ENCODE data around the gene PHC2. TPM values are rescaled to one million over a fixed set of nuclear protein-coding genes. Genes with fewer than 3 reads are reported as not detected.

PHC2 gene
- total RNA-seq, 6 experiments from 2014 or later, result 49.3 to 86.5 (median 66.8) TPM

DNA sequence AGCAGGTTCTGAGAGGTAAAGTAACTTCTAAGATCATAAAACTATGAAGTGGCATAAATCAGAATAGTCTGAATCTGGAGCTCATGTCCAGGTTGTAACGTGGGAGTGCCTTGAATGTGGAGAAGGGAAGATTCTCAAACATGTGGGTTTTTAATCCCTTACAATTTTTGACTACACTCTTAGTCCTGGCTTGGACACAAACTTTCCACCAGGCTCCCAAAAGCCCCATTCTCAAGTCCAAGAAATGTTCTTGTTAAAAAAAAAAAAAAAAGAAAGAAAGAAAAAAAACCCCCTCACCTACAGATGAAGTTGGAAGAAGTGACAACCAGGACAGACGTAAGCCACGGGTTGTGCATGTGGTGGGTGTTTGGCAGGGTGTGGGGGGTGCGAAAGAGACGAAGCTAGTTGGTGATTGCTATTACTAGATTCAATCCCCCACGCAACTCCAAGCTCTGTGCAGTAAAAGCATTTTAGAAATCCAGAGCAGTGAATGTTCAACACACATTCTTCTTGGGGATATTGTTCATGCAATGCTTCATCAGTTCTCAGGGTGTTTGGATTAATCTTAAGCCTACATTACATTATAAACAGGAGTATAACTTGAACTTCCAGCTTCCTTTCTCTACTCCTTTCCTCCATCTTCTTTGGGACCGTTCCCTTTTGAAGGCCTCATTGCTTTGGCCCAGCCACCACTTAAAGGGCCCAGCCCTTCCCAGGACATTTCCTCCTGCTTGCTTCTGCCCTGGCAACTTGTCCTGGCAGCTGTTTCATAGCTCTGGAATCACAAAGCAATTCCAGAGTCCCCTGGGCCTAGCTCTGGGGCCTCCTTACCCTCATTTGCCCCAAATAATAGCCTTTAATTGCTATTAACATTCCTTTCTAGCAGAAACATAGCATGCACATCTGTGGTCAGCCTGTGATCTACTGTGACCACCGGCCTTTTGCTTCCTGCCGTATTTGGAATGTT lies 41.8 kb downstream of the PHC2 start:
- Histone ChIP-seq H3K36me3 (no peaks in the 10 kb centered on the region), H3K27me3 (no peaks in the 10 kb centered on the region), H3K4me1 (peaks cover 0 to 2% (median 0%) of the 10 kb centered on the region in 4 donors), H3K9me3 (no peaks in the 10 kb centered on the region), H3K27ac (no peak overlapping the region), H3K4me3 (no peak overlapping the region)
- ATAC-seq (no peak), DNase-seq (no peak)
- intact Hi-C loops (cut with DNase I), result no loop called here
- WGBS (ENCODE audit: insufficient coverage, low coverage, low lambda C conversion rate, missing lambda C conversion rate), result 72% methylated on average over 8 of the region's 9 CpGs
- no peak for TF ChIP-seq POLR2A (IDR thresholded peaks at IDR 0.05)
- TF ChIP-seq, protein P1, sequence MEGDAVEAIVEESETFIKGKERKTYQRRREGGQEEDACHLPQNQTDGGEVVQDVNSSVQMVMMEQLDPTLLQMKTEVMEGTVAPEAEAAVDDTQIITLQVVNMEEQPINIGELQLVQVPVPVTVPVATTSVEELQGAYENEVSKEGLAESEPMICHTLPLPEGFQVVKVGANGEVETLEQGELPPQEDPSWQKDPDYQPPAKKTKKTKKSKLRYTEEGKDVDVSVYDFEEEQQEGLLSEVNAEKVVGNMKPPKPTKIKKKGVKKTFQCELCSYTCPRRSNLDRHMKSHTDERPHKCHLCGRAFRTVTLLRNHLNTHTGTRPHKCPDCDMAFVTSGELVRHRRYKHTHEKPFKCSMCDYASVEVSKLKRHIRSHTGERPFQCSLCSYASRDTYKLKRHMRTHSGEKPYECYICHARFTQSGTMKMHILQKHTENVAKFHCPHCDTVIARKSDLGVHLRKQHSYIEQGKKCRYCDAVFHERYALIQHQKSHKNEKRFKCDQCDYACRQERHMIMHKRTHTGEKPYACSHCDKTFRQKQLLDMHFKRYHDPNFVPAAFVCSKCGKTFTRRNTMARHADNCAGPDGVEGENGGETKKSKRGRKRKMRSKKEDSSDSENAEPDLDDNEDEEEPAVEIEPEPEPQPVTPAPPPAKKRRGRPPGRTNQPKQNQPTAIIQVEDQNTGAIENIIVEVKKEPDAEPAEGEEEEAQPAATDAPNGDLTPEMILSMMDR (IDR thresholded peaks at IDR 0.05), result no peak

DNA sequence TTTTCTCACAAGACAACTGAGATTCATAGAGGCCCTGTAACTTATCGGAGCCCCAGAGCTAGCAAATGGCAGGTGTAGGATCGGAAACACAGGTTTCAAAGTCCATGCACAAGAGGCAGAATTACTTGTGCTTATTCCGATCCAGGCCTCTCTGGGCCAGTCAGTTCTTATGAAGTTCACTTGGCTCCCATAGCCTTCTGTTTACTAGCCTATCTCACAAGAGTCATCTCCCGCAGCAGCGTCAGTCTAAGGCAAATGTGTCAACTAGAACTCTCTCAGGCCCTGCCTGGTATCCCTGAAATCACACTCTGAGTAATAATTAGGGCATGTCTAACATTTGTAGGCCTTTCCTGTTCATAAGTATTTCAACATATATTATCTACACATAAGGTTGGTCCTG lies 43.3 kb downstream of the PHC2 start:
- no peak overlapping the region for H3K4me3 ChIP-seq
- DNase-seq (no peak), ATAC-seq (no peak)
- no peaks in the 10 kb centered on the region for H3K27me3 ChIP-seq
- TF ChIP-seq, protein P1 (IDR thresholded peaks at IDR 0.05), result no peak
- TF ChIP-seq POLR2A (IDR thresholded peaks at IDR 0.05), result no peak
- peaks cover 0 to 2% (median 0%) of the 10 kb centered on the region in 4 donors for H3K4me1 ChIP-seq
- H3K9me3 ChIP-seq, result no peaks in the 10 kb centered on the region
- WGBS (ENCODE audit: insufficient coverage, low coverage, low lambda C conversion rate, missing lambda C conversion rate), result 73% methylated on average over 4 of the region's 5 CpGs
- no peak overlapping the region for H3K27ac ChIP-seq
- intact Hi-C loops (cut with DNase I), result no loop called here
- H3K36me3 ChIP-seq, result no peaks in the 10 kb centered on the region

DNA sequence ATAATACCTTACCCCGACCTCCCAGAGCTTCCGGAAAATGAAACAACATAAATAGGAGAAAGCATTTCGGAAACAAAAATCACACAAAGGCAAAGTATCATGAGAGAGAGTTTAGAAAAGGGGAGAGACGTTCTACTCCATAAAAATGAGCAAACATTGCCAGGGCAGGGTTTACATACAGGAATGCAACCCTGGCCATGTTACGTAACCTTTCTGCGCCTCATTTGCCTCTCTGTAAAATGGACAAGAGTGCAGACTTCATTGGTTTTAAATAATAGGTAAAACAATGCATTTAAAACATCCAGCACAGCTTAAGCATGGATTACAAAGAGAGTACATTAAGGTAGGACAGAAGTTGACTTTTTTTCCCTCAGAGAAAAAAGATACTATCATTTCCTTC lies 45.6 kb downstream of the PHC2 start:
- ATAC-seq (no peak), DNase-seq (no peak)
- Histone ChIP-seq H3K36me3 (no peaks in the 10 kb centered on the region), H3K27ac (no peak overlapping the region), H3K9me3 (no peaks in the 10 kb centered on the region), H3K27me3 (no peaks in the 10 kb centered on the region), H3K4me1 (peaks cover 0 to 3% (median 1%) of the 10 kb centered on the region in 4 donors), H3K4me3 (no peak overlapping the region)
- intact Hi-C loops (cut with DNase I), result no loop called here
- 73% methylated on average over 5 of the region's 6 CpGs for WGBS (ENCODE audit: insufficient coverage, low coverage, low lambda C conversion rate, missing lambda C conversion rate)
- no peak for TF ChIP-seq POLR2A (IDR thresholded peaks at IDR 0.05)
- TF ChIP-seq, protein P1 (IDR thresholded peaks at IDR 0.05), result no peak

DNA sequence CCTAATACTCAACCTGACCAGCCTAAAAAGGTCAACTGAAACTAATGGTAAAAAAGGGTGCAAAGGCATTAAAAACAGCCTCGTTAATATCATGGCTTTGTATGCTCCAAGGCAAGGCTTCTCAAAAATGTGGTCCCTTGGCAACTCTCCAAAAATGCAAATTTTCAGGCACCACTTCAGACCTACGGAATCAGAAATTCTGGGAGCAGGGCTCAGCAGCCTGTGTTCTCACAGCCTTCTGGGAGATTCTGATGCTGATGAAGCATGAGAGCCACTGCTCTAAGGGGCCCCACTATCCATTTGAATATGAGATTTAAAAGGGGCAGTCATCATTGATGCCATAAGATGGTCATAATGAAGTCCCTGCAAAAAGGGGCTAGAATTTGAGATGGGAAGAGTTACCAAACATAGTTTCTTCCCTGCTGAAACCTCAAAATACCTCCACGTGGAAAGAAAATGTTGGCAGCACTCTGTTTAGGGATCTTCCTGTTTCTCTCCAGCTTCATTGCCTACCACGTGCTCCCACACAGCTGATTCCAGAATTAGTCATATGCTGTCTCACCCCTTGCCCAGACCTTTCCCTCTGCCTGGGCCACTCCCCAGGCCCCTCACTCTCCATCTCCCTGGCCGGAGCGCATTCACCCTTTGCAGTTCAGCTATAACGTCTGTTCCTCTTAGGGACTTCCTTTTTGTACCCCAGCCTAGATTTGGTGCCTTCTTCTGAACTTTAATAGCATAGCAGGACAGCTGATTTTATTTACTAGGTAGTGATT lies 46.7 kb downstream of the PHC2 start:
- no peak for TF ChIP-seq POLR2A (IDR thresholded peaks at IDR 0.05)
- TF ChIP-seq, protein P1 (IDR thresholded peaks at IDR 0.05), result no peak
- no peaks in the 10 kb centered on the region for H3K36me3 ChIP-seq
- H3K27me3 ChIP-seq, result no peaks in the 10 kb centered on the region
- H3K4me1 ChIP-seq, result peaks cover 0 to 10% (median 1%) of the 10 kb centered on the region in 4 donors
- ATAC-seq, result peak; percentile 10 to 39 (median 32)
- intact Hi-C loops (cut with DNase I), result no loop called here
- H3K27ac ChIP-seq, result no peak overlapping the region
- WGBS (ENCODE audit: insufficient coverage, low coverage, low lambda C conversion rate, missing lambda C conversion rate), result 55% methylated on average over 6 of the region's 7 CpGs
- no peaks in the 10 kb centered on the region for H3K9me3 ChIP-seq
- H3K4me3 ChIP-seq, result no peak overlapping the region
- no peak for DNase-seq
